NCI-H1436 (cell line): ENCODE measurements around the gene RAET1G.
"Not testable (repeated sequence)": the region's sequence is repeated elsewhere in the genome, so short reads cannot be mapped to it uniquely, and the experiment has no call there.

Experiments used
- DNase-seq: peaks from one replicate; lab custom pipeline; 2025; lab: John Stamatoyannopoulos, UW

RAET1G gene

GRCh38 chr6:149953934-149954327, 31.0 kb upstream of the RAET1G start:
- not testable (repeated sequence) for DNase-seq

- DNase-seq, result not testable (repeated sequence)
Observed at GRCh38 chr6:149953390-149953789, 30.5 kb upstream of the RAET1G start.

- DNase-seq, result no peak
Observed at GRCh38 chr6:149951626-149952025, 28.7 kb upstream of the RAET1G start.

- no peak for DNase-seq
Observed at GRCh38 chr6:149951096-149951495, 28.2 kb upstream of the RAET1G start.

- DNase-seq, result no peak
Observed at GRCh38 chr6:149950423-149950822, 27.5 kb upstream of the RAET1G start.

GRCh38 chr6:149948616-149949015, 25.7 kb upstream of the RAET1G start:
- DNase-seq, result no peak

- DNase-seq, result no peak
Observed at GRCh38 chr6:149948011-149948410, 25.1 kb upstream of the RAET1G start.

- DNase-seq, result not testable (repeated sequence)
Observed at GRCh38 chr6:149947533-149947932, 24.6 kb upstream of the RAET1G start.

- not testable (repeated sequence) for DNase-seq
Observed at GRCh38 chr6:149946631-149947030, 23.7 kb upstream of the RAET1G start.

GRCh38 chr6:149945276-149945675, 22.4 kb upstream of the RAET1G start:
- not testable (repeated sequence) for DNase-seq

GRCh38 chr6:149943321-149943720, 20.4 kb upstream of the RAET1G start:
- DNase-seq, result not testable (repeated sequence)

GRCh38 chr6:149942461-149942829, 19.5 kb upstream of the RAET1G start:
- no peak for DNase-seq

- DNase-seq, result peak; percentile 75
Observed at GRCh38 chr6:149941583-149942460, 18.9 kb upstream of the RAET1G start, which contains the start of gene ULBP2. TSS of gene ULBP2 (plus strand) at chr6:149942014. CDS start at chr6:149942073, 59 bp downstream.

- DNase-seq, result no peak
Observed at GRCh38 chr6:149940672-149940982, 17.7 kb upstream of the RAET1G start.

- DNase-seq, result no peak
Observed at GRCh38 chr6:149939909-149940671, 17.2 kb upstream of the RAET1G start.

GRCh38 chr6:149939356-149939648, 16.4 kb upstream of the RAET1G start:
- no peak for DNase-seq

GRCh38 chr6:149938571-149939355, 15.8 kb upstream of the RAET1G start:
- no peak for DNase-seq

GRCh38 chr6:149938013-149938570, 15.2 kb upstream of the RAET1G start:
- not testable (repeated sequence) for DNase-seq

- no peak for DNase-seq
Observed at GRCh38 chr6:149936743-149937142, 13.8 kb upstream of the RAET1G start.

- no peak for DNase-seq
Observed at GRCh38 chr6:149935668-149936067, 12.7 kb upstream of the RAET1G start.

GRCh38 chr6:149935246-149935645, 12.3 kb upstream of the RAET1G start:
- no peak for DNase-seq
